NCI-H510A treated with DMSO at 0.1 percent for 48 hours (cell line): ENCODE results near the gene LTV1.
"Not testable (repeated sequence)": the region's sequence is repeated elsewhere in the genome, so short reads cannot be mapped to it uniquely, and the experiment has no call there.

Experiments used
- DNase-seq: peaks from one replicate; lab custom pipeline; 2025; lab: John Stamatoyannopoulos, UW

The LTV1 gene, protein sequence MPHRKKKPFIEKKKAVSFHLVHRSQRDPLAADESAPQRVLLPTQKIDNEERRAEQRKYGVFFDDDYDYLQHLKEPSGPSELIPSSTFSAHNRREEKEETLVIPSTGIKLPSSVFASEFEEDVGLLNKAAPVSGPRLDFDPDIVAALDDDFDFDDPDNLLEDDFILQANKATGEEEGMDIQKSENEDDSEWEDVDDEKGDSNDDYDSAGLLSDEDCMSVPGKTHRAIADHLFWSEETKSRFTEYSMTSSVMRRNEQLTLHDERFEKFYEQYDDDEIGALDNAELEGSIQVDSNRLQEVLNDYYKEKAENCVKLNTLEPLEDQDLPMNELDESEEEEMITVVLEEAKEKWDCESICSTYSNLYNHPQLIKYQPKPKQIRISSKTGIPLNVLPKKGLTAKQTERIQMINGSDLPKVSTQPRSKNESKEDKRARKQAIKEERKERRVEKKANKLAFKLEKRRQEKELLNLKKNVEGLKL

DNA sequence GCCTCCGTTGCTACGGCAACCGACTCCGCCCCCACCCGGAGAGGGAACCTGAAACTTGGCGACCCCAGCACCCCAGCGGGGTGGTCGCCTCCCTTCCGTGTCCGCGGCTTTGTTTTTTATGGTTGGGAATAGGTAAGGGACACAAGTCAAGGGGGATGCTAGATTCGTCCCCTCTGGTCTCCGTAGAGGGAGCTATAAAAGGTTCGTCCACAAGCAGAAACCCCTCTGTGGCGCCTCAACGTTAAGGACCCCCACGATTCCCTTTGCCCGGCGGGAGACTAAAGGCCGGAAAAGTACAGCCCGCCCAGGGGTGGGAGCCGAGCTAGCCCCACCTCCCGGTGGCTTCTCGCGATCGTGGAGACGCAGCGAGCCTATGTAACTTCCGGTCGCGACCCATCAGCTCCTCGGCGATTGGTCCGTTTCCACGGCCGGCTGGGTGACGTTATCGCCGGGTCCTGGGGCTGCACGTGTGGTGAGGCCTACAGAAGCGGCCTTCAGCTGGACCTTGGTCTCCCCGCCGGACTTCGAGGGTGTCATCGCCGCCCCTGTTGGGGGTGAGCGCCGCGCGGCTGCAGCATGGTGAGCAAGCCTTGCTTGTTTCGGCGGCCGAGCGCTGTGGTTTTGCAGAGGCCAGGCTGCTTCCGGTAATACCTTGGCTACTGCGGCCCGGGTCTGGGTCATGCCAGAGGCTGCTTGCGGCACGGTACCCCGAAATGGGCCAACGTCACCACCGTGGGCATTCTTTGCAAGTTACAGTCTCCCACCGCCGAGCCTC lies at the start of gene LTV1:
TSS of gene LTV1 (plus strand) at position 437 of the 775 bp plus-strand sequence. CDS start at position 577, 140 bp downstream.
- peak; percentile 47 for DNase-seq

DNA sequence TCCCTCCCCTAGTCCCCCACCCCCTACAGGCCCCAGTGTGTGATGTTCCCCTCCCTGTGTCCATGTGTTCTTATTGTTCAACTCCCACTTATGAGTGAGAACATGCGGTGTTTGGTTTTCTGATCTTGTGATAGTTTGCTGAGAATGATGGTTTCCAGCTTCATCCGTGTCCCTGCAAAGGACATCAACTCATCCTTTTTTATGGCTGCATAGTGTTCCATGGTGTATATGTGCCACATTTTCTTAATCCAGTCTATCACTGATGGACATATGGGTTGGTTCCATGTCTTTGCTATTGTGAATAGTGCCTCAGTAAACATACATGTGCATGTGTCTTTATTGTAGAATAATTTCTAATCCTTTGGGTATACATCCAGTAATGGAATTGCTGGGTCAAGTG lies 46.6 kb upstream of the LTV1 start:
- not testable (repeated sequence) for DNase-seq

GRCh38 chr6:143798487-143798886 lies 44.7 kb upstream of the LTV1 start:
- not testable (repeated sequence) for DNase-seq

GRCh38 chr6:143802833-143803565 lies 40.1 kb upstream of the LTV1 start:
- DNase-seq, result no peak

DNA sequence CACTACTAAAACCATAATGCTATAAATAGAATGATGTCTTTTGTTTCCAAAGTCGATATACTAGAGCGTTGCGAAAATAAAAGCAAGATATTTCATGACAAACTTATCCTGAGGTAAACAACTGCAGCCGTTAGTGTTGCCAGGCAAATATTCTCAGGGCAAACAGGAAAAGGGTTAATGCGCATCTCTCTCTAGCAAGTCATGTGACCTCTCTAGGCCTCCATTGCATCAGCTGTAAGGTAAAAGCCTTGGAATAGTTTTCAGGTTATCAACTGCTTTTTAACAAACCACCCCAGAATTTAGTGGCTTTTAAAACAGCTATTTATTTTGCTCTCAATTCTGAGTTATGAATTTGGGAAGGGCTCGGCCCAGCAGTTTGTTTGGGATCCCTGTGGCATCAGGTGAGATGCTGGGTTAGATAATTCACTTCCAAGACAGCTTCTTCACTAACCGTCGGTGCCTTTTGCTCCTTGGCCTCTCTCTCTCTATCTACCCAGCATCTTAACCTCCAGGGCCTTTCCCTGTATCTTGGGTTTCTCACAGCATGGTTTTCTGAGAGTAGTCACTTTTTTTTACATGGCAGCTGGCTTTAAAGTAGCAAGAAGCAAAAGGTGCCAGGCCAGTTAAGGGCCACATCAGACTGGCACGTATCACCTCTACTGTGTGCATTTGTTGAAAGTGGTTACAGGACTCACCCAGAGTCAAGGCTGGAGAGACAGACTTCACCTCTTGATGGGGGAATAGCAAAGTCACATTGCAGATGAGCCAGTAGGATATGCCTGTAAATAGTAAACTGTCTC lies 39.2 kb upstream of the LTV1 start:
- DNase-seq, result no peak

DNA sequence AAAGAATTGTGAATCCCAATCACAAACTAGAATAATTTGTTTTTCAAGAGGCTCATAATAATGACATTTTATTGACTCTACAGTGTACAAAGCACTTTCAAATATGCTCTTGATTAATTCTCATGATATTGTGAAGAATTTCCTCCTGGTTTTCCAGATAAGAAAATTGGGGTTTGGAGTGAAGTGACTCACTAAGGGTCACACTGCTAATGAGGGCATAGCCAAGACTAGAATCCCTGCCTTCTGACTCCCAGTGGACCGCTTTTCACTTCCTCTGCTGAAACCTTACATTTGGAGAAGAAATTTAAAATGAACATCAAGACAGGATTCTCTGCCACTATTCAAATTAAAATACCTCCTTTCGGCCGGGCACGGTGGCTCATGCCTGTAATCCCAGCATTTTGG lies 38.3 kb upstream of the LTV1 start:
- no peak for DNase-seq

DNA sequence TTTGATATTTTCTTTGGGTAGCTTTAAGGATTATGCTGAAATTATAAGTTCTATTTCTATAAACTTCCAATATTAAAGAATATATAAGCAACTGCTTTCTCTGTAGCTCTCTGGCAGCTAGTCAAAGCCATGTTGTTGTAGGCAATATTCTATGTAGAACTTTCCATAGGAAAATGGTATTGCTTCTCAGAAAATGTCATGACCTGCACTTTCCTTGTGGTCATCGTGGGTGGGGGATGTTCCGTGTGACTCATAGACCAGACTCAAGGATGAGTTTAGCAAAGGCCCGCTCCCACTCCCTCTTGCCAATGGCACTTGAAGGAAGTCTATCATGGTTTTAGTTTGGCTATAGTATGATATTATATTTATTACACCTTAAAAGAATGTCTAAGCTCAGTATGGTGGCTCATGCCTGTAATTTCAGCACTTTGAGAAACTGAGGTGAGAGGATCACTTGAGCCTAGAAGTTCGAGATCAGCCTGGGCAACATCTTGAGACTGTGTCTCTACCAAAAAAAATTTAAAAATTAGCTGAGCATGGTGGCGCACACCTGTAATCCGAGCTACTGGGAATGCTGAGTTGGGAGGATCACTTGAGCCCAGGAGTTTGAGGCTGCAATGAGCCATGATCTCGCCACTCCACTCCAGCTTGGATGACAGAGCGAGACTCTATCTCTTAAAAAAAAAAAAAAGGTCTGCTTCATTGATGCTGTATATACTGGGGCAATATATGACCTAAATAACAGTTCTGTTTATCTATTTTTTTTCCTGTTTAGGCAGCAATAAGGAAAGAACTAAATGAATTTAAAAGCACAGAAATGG lies 36.6 kb upstream of the LTV1 start:
- DNase-seq, result no peak

DNA sequence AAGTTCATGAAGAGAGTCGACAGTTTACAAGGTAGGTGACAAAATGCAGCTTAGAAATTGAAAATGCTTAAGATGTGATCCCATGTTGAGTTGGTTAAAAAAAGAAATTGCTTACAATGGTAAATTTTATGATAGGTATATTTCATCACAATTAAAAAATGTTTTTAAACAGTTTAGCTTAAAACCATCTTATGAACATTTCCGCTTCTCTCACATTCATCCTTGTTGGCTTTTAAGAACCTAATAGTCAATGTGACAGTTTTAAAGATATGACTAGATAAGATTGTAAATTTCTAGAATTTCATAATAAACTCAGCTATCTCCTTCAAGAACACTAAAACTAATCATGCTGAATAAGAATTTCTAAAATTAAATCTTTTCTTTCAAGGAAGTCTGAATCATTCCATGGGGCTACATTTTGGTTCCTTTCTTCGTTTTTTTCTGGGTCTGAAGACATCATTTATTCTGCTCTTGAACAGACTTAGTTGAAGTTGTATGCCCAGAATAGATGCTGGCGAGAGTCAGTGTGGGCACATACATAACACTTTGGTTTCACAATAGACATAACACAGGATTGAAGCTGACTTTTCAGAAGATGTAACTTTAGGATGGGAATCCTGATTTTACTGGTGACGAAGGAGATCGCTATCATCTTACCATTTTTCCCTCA lies 35.9 kb upstream of the LTV1 start:
- no peak for DNase-seq

GRCh38 chr6:143810745-143811144 lies 32.4 kb upstream of the LTV1 start:
- no peak for DNase-seq

GRCh38 chr6:143811501-143812157 lies 31.5 kb upstream of the LTV1 start:
- no peak for DNase-seq

GRCh38 chr6:143817621-143818020 lies 25.5 kb upstream of the LTV1 start:
- no peak for DNase-seq

- no peak for DNase-seq
These were observed 21.8 kb upstream of the LTV1 start for GRCh38 chr6:143821359-143821758.

- DNase-seq, result no peak
These were observed 20.5 kb upstream of the LTV1 start for GRCh38 chr6:143822584-143823024.

DNA sequence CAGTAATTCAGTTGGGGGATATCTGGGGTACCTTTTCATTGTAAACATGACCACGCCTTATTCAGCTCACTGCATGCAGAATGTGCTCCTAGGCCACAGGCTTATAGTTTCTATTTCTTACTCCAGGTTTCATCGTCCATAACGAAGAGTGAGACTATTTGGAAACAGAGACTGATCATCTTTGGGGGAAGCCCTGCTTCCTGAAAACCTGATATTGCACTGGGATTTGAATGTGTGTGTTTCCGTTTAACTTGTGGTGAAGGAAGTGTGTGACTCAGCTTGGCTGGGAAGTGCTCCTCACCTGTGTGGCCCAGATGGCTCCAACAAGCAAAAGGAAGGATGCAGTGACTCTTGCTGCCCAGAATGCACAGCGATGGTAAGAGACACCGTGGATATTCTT lies 19.6 kb upstream of the LTV1 start:
- DNase-seq, result no peak

DNA sequence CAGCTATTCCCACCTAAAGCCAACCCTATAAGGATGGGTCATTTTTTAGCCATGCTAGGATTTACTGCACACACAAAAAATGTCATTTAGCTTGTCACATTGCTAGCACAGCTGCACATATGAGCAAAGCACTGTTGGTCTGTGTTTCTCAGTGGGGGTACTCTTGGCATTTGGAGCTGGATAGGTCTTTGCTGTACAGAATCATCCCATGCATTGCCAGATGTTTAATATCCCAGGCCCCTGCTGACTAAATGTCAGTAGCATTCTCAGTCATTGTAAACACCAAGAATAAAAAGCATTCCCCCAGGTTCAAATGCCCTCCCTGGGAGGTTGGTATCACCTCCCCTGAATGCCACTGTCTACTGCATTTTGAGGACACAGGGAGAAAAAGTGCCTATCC lies 14.6 kb upstream of the LTV1 start:
- DNase-seq, result no peak

- no peak for DNase-seq
These were observed 7.0 kb upstream of the LTV1 start for GRCh38 chr6:143836150-143836549.

DNA sequence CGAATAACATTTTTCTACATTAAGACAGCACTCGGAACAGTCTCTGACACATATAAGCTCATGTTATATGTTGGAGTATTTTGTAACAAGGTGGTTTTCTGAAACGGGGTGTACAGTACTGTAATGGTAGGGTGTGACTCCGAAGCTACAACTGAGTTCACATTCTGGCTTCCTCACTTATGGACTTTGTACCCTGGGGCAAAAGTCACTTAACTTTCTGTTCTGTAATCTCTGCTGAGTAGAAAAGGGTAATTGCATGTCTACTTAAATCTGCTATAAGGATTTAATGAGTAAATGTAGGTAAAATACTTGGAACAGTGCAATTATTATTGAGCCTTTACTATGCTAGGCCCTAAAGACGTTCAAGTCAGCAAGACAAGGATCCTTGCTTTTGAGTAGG lies 4.7 kb upstream of the LTV1 start:
- no peak for DNase-seq

GRCh38 chr6:143839196-143839595 lies 3.9 kb upstream of the LTV1 start:
- no peak for DNase-seq

GRCh38 chr6:143840595-143841265 lies 2.4 kb upstream of the LTV1 start:
- no peak for DNase-seq
